ENCODE results near the gene TINAG.

Gene TINAG

GRCh38 chr6:54308289-54308985 is at the start of gene TINAG:
Gene TINAG (plus strand): TSS chr6:54308441. CDS start chr6:54308551, 110 bp downstream.
- H3K4me3 ChIP-seq (ENCODE audit: low read depth, low read length) = no peak within 1 kb of the TSS
- TF ChIP-seq CTCF (conservative IDR thresholded peaks at IDR 0.05; ENCODE audit: low read depth, low read length) = no peak
- DNase-seq (ENCODE audit: low read depth) = no peak

- no peak overlapping the region for H3K4me3 ChIP-seq (ENCODE audit: low read depth, low read length)
Observed at GRCh38 chr6:54260025-54260424, 48.2 kb upstream of the TINAG start.

GRCh38 chr6:54262499-54262898 is 45.7 kb upstream of the TINAG start:
- no peak for TF ChIP-seq CTCF (conservative IDR thresholded peaks at IDR 0.05; ENCODE audit: low read depth, low read length)
- no peak for DNase-seq (ENCODE audit: low read depth)
- no peak overlapping the region for H3K4me3 ChIP-seq (ENCODE audit: low read depth, low read length)

More at GRCh38 chr6:54260025-54260424, 48.2 kb upstream of the TINAG start:
- DNase-seq (ENCODE audit: low read depth) = no peak
- TF ChIP-seq CTCF (conservative IDR thresholded peaks at IDR 0.05; ENCODE audit: low read depth, low read length) = no peak

- no peak for DNase-seq (ENCODE audit: low read depth)
- no peak overlapping the region for H3K4me3 ChIP-seq (ENCODE audit: low read depth, low read length)
- no peak for TF ChIP-seq CTCF (conservative IDR thresholded peaks at IDR 0.05; ENCODE audit: low read depth, low read length)
Observed at GRCh38 chr6:54262971-54263370, 45.3 kb upstream of the TINAG start.

- DNase-seq (ENCODE audit: low read depth) = peak; percentile 57
- TF ChIP-seq CTCF (conservative IDR thresholded peaks at IDR 0.05; ENCODE audit: low read depth, low read length) = no peak
- no peak overlapping the region for H3K4me3 ChIP-seq (ENCODE audit: low read depth, low read length)
Observed at GRCh38 chr6:54264581-54265272, 43.5 kb upstream of the TINAG start.

GRCh38 chr6:54266400-54266923 is 41.8 kb upstream of the TINAG start:
- no peak for DNase-seq (ENCODE audit: low read depth)

More at GRCh38 chr6:54266400-54266923, 41.8 kb upstream of the TINAG start:
- peak; percentile 19 for TF ChIP-seq CTCF (conservative IDR thresholded peaks at IDR 0.05; ENCODE audit: low read depth, low read length)
- no peak overlapping the region for H3K4me3 ChIP-seq (ENCODE audit: low read depth, low read length)

Data from choroid plexus epithelial cell (primary cell).